K562 (cell line): ENCODE measurements around the gene SENP3. TPM values are rescaled to one million over a fixed set of nuclear protein-coding genes. Genes with fewer than 3 reads are reported as not detected.

ENCODE experiments used
- CEBPG ChIP-seq, 3 experiments: fragments of 200-800 bp in 1 of 3; sonication (Bioruptor generic) in 1 of 3; sonication (generic) in 1 of 3; formaldehyde crosslinking in 1 of 3; IDR thresholded peaks in 2 of 3; conservative IDR thresholded peaks in 1 of 3; 2 replicates each; pipeline versions ENCODE4 v1.6.1 to v1.8.0; 2016 to 2022; ENCODE audit warnings: missing compliant biosample characterization in 2 of 3, missing genetic modification characterization in 2 of 3, mild to moderate bottlenecking in 1 of 3, missing genetic modification reagents in 1 of 3
- ELF4 ChIP-seq: fragments of 450-650 bp; formaldehyde crosslinking; IDR thresholded peaks from 2 replicates; pipeline ENCODE4 v1.4.0; 2022; ENCODE audit warnings: missing genetic modification characterization
- KAT2B ChIP-seq: IDR thresholded peaks from one replicate; pipeline ENCODE4 v1.6.1; 2012; ENCODE audit warnings: low read depth, mild to moderate bottlenecking, control low read depth, inconsistent platforms, low read length, moderate library complexity
- KDM1A ChIP-seq, 2 experiments: fragments of 450-650 bp; IDR thresholded peaks; 2 replicates each; pipeline ENCODE4 v1.6.1; 2016; ENCODE audit warnings: mild to moderate bottlenecking in 2 of 2
- MTA2 ChIP-seq: fragments of 450-650 bp; IDR thresholded peaks from 2 replicates; pipeline ENCODE4 v1.6.1; 2016; ENCODE audit warnings: low read depth
- PML ChIP-seq: IDR thresholded peaks from 2 replicates; pipeline ENCODE4 v1.6.1; 2012; ENCODE audit warnings: low read length, inconsistent platforms
- POLR3A ChIP-seq: IDR thresholded peaks from 2 replicates; pipeline ENCODE4 v1.6.1; 2011; ENCODE audit warnings: borderline replicate concordance, mild to moderate bottlenecking, moderate library complexity; ENCODE audit not compliant: insufficient read length, insufficient read depth; ENCODE audit errors: extremely low read depth
- PRPF4 ChIP-seq: fragments of 200-400 bp; formaldehyde crosslinking; IDR thresholded peaks from one replicate; pipeline ENCODE4 v1.6.1; 2017; ENCODE audit warnings: low read length, low read depth, mild to moderate bottlenecking; ENCODE audit not compliant: insufficient read depth, poor library complexity, severe bottlenecking
- PURB ChIP-seq: sonication (generic); formaldehyde crosslinking; IDR thresholded peaks from 2 replicates; pipeline ENCODE4 v1.9.0; 2021; ENCODE audit warnings: low read depth, mild to moderate bottlenecking, missing genetic modification reagents
- RB1 ChIP-seq: fragments of 450-650 bp; IDR thresholded peaks from 2 replicates; pipeline ENCODE4 v1.6.1; 2017; ENCODE audit warnings: low read depth, mild to moderate bottlenecking
- RBM22 ChIP-seq: fragments of 200-400 bp; formaldehyde crosslinking; IDR thresholded peaks from 2 replicates; pipeline ENCODE4 v1.6.1; 2018; ENCODE audit warnings: low read length, low read depth; ENCODE audit not compliant: poor library complexity, severe bottlenecking
- RCOR1 ChIP-seq, 2 experiments: IDR thresholded peaks; 2 replicates each; pipeline ENCODE4 v1.6.1; 2012; ENCODE audit warnings: low read depth in 2 of 2, low read length in 2 of 2, borderline replicate concordance in 1 of 2, improper control_type of control experiment in 1 of 2
- SAP30 ChIP-seq: fragments of 200-600 bp; sonication (generic); IDR thresholded peaks from 2 replicates; pipeline ENCODE4 v1.6.1; 2012; ENCODE audit warnings: borderline replicate concordance, low read depth, mild to moderate bottlenecking, moderate library complexity, low read length, control low read depth, inconsistent platforms; ENCODE audit not compliant: insufficient read depth, poor library complexity, severe bottlenecking
- TSC22D4 ChIP-seq: fragments of 450-650 bp; IDR thresholded peaks from 2 replicates; pipeline ENCODE4 v1.6.1; 2016; ENCODE audit warnings: missing genetic modification characterization, missing biosample characterization, control low read depth
- ZBTB7A ChIP-seq: IDR thresholded peaks from 2 replicates; pipeline ENCODE4 v1.6.1; 2011; ENCODE audit warnings: low read depth, mild to moderate bottlenecking, low read length, moderate library complexity, borderline replicate concordance; ENCODE audit not compliant: control insufficient read depth
- ZNF124 ChIP-seq: sonication (generic); formaldehyde crosslinking; IDR thresholded peaks from 2 replicates; pipeline ENCODE4 v1.8.1; 2022; ENCODE audit warnings: missing genetic modification reagents
- ZNF695 ChIP-seq: fragments of 450-650 bp; formaldehyde crosslinking; IDR thresholded peaks from 2 replicates; pipeline ENCODE4 v1.4.0; 2020; ENCODE audit warnings: mild to moderate bottlenecking, moderate library complexity
- ZNF75A ChIP-seq: fragments of 450-650 bp; formaldehyde crosslinking; IDR thresholded peaks from 2 replicates; pipeline ENCODE4 v1.4.0; 2020; ENCODE audit warnings: mild to moderate bottlenecking
- polyA plus RNA-seq, 8 experiments: library from polyadenylated mRNA; depleted of rRNA in 4 of 8; stranded (reverse) in 5 of 8; unstranded in 3 of 8; fragments of >200 nt; fragmentation: Nextera tagmentation in 2 of 8; fragmentation: Illumina TruSeq in 1 of 8; extraction: Ambion mirVana in 2 of 8; extraction: Trizol in 1 of 8; gene quantifications; 2 replicates each; pipeline versions ENCODE4 v1.2.1 to v1.2.3, GENCODE V29; 2011 to 2014; ENCODE audit warnings: inconsistent platforms in 1 of 8, missing spikeins in 1 of 8
- total RNA-seq, 7 experiments: library from RNA; depleted of rRNA in 6 of 7; stranded (reverse); fragments of >200 nt in 6 of 7; fragmentation: Illumina TruSeq in 2 of 7; extraction: Trizol in 2 of 7; gene quantifications; 2 replicates each; pipeline versions ENCODE4 v1.2.1 to v1.2.3, GENCODE V29; 2011 to 2021; ENCODE audit warnings: low replicate concordance in 1 of 7
- TF ChIP-seq, protein P1 (sequence below): fragments of 450-650 bp; IDR thresholded peaks from 2 replicates; pipeline ENCODE4 v1.6.1; 2016; ENCODE audit warnings: mild to moderate bottlenecking
- TF ChIP-seq, protein P2 (sequence below): fragments of 450-650 bp; IDR thresholded peaks from 2 replicates; pipeline ENCODE4 v1.6.1; 2017; ENCODE audit warnings: antibody characterized with exemption
- TF ChIP-seq, protein P3 (sequence below), 3 experiments: IDR thresholded peaks in 2 of 3; conservative IDR thresholded peaks in 1 of 3; 2 replicates each; pipeline ENCODE4 v1.5.1; 2011 to 2012; ENCODE audit warnings: low read length in 3 of 3, mild to moderate bottlenecking in 3 of 3, control low read depth in 2 of 3, improper control_type of control experiment in 1 of 3, inconsistent platforms in 1 of 3, low read depth in 1 of 3, mixed read lengths in 1 of 3, moderate library complexity in 1 of 3; ENCODE audit not compliant: insufficient read depth in 2 of 3

SENP3 gene
- total and polyA plus RNA-seq, 9 of the 15 experiments (the other 6 are each of a cell fraction or from before 2014, with no cell fraction given): 0.63 to 102 (median 78.8) TPM

DNA sequence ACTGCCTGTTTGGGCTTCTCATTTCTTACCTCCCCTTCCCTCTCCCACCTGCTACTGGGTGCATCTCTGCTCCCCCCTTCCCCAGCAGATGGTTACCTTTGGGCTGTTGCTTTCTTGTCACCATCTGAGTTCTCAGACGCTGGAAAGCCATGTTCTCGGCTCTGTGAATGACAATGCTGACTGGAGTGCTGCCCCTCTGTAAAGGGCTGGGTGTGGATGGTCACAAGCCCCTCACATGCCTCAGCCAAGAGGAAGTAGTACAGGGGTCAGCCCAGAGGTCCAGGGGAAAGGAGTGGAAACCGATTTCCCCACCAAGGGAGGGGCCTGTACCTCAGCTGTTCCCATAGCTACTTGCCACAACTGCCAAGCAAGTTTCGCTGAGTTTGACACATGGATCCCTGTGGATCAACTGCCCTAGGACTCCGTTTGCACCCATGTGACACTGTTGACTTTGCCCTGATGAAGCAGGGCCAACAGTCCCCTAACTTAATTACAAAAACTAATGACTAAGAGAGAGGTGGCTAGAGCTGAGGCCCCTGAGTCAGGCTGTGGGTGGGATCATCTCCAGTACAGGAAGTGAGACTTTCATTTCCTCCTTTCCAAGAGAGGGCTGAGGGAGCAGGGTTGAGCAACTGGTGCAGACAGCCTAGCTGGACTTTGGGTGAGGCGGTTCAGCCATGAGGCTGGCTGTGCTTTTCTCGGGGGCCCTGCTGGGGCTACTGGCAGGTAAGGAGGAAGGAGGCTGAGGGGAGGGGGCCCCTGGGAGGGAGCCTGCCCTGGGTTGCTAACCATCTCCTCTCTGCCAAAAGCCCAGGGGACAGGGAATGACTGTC lies 17.5 kb downstream of the SENP3 start, which contains the start of gene CD68 (continued):
- TF ChIP-seq, protein P1, sequence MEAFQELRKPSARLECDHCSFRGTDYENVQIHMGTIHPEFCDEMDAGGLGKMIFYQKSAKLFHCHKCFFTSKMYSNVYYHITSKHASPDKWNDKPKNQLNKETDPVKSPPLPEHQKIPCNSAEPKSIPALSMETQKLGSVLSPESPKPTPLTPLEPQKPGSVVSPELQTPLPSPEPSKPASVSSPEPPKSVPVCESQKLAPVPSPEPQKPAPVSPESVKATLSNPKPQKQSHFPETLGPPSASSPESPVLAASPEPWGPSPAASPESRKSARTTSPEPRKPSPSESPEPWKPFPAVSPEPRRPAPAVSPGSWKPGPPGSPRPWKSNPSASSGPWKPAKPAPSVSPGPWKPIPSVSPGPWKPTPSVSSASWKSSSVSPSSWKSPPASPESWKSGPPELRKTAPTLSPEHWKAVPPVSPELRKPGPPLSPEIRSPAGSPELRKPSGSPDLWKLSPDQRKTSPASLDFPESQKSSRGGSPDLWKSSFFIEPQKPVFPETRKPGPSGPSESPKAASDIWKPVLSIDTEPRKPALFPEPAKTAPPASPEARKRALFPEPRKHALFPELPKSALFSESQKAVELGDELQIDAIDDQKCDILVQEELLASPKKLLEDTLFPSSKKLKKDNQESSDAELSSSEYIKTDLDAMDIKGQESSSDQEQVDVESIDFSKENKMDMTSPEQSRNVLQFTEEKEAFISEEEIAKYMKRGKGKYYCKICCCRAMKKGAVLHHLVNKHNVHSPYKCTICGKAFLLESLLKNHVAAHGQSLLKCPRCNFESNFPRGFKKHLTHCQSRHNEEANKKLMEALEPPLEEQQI: no peak
- no peak for TF ChIP-seq PURB (CRISPR knock-in tag)
- TF ChIP-seq ZNF75A: no peak
- TF ChIP-seq PRPF4: no peak
- no peak for TF ChIP-seq POLR3A
- no peak; the same call in 1 of the 2 replicates for TF ChIP-seq ZBTB7A
- TF ChIP-seq TSC22D4 (tag): no peak
- no peak for TF ChIP-seq ZNF124 (CRISPR knock-in tag)
- 0 out of 2 replicates have a peak, but pooled peaks have one; percentile 24 for TF ChIP-seq RB1
- TF ChIP-seq RCOR1 (IDR thresholded peaks at IDR 0.05; ENCODE audit: borderline replicate concordance in 1 of 2, low read depth in 2 of 2, low read length in 2 of 2): no peak
- peak; percentile 80 for TF ChIP-seq CEBPG (CRISPR knock-in tag; IDR thresholded peaks at IDR 0.05)
- peak; percentile 67 to 73 for TF ChIP-seq CEBPG (tag; conservative IDR thresholded peaks at IDR 0.05 in 1 of 2, IDR thresholded peaks at IDR 0.05 in 1 of 2)
- peak; percentile 85 for TF ChIP-seq RBM22
- no peak for TF ChIP-seq SAP30
- peak; percentile 76 for TF ChIP-seq PML
- no peak for TF ChIP-seq ELF4
- TF ChIP-seq MTA2: no peak
- TF ChIP-seq, protein P2, sequence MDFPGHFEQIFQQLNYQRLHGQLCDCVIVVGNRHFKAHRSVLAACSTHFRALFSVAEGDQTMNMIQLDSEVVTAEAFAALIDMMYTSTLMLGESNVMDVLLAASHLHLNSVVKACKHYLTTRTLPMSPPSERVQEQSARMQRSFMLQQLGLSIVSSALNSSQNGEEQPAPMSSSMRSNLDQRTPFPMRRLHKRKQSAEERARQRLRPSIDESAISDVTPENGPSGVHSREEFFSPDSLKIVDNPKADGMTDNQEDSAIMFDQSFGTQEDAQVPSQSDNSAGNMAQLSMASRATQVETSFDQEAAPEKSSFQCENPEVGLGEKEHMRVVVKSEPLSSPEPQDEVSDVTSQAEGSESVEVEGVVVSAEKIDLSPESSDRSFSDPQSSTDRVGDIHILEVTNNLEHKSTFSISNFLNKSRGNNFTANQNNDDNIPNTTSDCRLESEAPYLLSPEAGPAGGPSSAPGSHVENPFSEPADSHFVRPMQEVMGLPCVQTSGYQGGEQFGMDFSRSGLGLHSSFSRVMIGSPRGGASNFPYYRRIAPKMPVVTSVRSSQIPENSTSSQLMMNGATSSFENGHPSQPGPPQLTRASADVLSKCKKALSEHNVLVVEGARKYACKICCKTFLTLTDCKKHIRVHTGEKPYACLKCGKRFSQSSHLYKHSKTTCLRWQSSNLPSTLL: no peak
- TF ChIP-seq KDM1A (IDR thresholded peaks at IDR 0.05): no peak
- TF ChIP-seq KAT2B: no peak
- TF ChIP-seq, protein P3, sequence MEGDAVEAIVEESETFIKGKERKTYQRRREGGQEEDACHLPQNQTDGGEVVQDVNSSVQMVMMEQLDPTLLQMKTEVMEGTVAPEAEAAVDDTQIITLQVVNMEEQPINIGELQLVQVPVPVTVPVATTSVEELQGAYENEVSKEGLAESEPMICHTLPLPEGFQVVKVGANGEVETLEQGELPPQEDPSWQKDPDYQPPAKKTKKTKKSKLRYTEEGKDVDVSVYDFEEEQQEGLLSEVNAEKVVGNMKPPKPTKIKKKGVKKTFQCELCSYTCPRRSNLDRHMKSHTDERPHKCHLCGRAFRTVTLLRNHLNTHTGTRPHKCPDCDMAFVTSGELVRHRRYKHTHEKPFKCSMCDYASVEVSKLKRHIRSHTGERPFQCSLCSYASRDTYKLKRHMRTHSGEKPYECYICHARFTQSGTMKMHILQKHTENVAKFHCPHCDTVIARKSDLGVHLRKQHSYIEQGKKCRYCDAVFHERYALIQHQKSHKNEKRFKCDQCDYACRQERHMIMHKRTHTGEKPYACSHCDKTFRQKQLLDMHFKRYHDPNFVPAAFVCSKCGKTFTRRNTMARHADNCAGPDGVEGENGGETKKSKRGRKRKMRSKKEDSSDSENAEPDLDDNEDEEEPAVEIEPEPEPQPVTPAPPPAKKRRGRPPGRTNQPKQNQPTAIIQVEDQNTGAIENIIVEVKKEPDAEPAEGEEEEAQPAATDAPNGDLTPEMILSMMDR (IDR thresholded peaks at IDR 0.05 in 2 of 3, conservative IDR thresholded peaks at IDR 0.05 in 1 of 3; ENCODE audit: insufficient read depth in 2 of 3, low read depth in 1 of 3, low read length in 3 of 3): no peak
- no peak for TF ChIP-seq ZNF695 (CRISPR knock-in tag)
